D341Med (cell line): ENCODE data around the gene NPHS1.

ENCODE experiments used
- DNase-seq: peaks from one replicate; pipeline ENCODE4 v3.0.0; 2012; ENCODE audit warnings: low spot score

Gene NPHS1

DNA sequence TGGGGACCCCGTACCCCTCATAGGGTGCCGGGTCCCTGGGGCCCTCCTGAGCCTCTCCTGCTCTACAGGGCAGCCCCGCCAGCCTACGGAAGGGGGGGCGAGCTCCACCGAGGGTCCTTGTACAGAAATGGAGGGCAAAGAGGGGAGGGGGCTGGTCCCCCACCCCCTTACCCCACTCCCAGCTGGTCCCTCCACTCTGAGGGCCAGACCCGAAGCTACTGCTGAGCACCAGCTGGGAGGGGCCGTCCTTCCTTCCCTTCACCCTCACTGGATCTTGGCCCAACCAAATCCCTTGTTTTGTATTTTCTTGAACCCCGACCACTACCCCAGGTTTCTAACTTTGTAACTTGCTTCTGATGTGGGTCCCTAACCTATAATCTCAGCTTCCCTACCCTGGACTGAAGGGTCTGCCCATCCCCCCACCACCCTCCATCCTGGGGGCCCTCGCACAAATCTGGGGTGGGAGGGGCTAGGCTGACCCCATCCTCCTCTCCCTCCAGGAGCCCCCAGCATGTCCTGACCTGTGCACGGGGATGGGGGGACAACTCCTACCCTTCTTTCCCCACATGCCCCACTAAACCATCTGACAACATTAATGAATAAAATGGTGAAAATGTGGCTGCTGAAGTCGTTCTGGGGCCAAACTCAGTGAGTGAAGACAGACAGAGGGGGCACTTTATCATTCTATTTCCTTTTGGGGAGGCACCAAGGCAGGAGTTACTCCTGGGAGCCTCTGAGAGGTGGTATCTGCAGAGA is 63.9 kb downstream of the NPHS1 start:
- no peak for DNase-seq

DNA sequence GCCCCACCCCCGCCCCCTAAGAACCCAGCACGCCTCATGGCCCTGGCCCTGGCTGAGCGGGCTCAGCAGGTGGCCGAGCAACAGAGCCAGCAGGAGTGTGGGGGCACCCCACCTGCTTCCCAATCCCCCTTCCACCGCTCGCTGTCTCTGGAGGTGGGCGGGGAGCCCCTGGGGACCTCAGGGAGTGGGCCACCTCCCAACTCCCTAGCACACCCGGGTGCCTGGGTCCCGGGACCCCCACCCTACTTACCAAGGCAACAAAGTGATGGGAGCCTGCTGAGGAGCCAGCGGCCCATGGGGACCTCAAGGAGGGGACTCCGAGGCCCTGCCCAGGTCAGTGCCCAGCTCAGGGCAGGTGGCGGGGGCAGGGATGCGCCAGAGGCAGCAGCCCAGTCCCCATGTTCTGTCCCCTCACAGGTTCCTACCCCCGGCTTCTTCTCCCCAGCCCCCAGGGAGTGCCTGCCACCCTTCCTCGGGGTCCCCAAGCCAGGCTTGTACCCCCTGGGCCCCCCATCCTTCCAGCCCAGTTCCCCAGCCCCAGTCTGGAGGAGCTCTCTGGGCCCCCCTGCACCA is 65.0 kb downstream of the NPHS1 start:
- DNase-seq = no peak

DNA sequence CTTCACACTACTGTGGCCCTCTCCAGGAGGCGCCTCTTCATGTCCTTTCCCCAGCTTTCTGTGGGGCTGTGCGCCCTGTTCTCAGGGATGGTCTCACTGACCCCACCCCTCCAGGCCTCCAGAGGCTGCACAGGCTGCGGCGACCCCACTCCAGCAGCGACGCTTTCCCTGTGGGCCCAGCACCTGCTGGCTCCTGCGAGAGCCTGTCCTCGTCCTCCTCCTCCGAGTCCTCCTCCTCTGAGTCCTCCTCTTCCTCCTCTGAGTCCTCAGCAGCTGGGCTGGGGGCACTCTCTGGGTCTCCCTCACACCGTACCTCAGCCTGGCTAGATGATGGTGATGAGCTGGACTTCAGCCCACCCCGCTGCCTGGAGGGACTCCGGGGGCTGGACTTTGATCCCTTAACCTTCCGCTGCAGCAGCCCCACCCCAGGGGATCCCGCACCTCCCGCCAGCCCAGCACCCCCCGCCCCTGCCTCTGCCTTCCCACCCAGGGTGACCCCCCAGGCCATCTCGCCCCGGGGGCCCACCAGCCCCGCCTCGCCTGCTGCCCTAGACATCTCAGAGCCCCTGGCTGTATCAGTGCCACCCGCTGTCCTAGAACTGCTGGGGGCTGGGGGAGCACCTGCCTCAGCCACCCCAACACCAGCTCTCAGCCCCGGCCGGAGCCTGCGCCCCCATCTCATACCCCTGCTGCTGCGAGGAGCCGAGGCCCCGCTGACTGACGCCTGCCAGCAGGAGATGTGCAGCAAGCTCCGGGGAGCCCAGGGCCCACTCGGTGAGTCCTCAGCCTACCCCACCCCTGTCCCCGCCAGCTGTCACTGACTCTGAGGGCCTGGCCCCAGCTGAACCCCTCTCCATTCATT is 65.8 kb downstream of the NPHS1 start:
- no peak for DNase-seq

DNA sequence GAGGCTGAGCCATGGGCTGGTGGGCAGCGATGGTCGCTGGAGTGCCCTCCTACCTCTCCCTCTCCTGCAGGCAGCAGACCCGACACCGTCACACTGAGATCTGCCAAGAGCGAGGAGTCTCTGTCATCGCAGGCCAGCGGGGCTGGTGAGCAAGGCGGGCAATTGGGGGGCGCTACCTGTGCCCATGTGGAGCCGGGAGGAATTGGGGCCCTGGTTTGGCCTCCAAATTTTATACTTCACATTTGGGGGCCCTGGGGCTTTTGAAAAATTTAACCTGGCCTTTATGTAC is 67.0 kb downstream of the NPHS1 start:
- no peak for DNase-seq

- no peak for DNase-seq
Measured at GRCh38 chr19:35784503-35785338, 67.6 kb downstream of the NPHS1 start.

DNA sequence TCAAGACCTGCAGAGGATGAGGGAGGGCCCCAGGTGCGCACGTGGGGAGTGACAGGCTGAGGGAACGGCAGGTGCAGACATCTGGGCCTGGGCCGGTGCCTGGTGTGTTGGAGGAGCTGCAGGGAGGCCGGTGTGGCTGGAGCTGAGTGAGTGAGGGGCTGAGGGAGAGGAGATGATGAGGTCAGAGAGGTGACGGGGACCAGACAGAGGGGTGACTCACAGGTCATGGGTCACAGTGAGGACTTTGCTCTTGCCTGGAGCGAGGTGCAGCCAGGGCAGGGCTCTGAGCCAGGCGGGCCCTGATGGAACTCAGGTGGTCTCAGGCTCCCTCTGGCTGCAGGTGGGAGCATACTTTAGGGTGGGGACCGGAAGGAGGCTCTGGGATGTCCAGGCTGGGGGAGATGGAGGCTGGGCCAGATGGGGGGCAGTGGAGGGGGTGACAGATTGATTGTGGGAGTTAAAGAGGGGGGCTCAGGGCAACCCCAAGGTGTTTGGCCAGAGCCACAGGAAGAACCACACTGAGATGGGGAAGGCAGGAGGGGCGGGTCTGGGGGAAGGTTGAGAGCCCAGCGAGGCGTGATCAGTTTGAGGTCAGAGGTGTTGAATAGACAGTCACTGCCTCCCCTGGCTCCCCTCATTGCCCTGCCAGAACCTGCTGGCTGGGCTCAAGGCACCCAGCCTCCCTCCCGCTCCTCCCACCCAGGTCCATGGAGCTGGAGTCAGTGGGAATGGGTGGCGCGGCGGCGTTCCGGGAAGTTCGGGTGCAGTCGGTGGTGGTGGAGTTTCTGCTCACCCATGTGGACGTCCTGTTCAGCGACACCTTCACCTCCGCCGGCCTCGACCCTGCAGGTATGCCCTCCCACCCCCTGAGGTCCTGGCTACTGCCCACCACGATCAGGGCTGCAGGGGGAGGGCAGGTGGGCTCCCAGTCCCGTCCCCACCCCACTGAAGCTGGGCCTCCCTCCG is 68.6 kb downstream of the NPHS1 start:
- no peak for DNase-seq

GRCh38 chr19:35782589-35782988 is 69.7 kb downstream of the NPHS1 start:
- DNase-seq = no peak

DNA sequence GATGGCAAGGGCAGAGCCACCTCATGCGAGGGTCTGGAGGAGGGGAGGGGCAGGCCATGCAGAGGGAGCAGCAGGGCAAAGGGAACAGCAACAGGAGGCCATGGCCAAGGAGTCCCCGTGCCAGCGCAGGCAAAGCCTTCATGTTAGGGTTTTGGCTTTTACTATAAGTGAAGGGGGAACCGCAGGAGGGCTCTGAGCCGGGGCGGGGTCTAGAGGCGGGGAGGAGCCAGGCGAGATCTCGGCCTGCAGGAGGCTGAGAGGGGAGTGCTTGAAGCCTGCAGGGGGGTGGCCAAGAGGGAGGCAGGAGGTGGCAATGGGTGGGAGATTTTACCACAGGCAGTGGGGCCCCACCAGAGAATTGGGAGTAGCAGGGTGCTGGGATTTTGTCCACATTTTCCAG is 70.7 kb downstream of the NPHS1 start:
- no peak for DNase-seq

GRCh38 chr19:35780717-35781116 is 71.6 kb downstream of the NPHS1 start:
- no peak for DNase-seq

DNA sequence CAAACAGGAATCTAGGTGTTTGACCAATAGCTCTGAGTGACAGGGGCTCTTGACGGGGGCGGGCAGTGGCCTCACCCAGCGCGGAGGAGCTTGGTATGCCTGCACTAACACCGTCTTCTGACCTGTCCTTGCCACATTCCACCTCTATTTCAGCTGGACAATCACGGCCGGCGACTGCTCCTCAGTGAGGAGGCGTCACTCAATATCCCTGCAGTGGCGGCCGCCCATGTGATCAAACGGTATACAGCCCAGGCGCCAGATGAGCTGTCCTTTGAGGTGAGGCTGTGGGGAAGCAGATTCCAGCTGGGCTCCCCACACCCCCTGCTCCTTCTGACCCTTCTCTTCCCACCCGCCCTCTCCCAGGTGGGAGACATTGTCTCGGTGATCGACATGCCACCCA is 72.2 kb downstream of the NPHS1 start:
- no peak for DNase-seq

GRCh38 chr19:35779033-35779432 is 73.3 kb downstream of the NPHS1 start:
- no peak for DNase-seq

DNA sequence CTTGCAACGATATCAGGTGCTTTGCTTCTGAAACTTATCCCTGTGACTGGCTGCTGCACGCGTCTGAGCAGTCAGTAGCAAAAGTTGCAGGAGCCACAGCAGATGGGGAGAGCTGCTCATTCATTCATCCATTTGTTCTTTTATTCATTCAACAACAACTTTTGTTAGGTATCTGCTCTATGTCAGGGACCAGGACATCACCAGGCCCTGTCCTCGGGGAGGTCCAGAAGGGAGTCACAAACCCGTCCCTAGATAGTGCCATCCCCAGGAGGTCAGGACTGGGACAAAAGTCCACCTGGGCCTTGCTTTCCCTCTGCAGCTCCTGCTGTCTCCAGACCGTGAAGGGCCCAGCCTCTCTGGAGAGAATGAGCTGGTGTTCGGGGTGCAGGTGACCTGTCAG is 74.3 kb downstream of the NPHS1 start:
- no peak for DNase-seq

- DNase-seq = no peak
Measured at GRCh38 chr19:35777086-35777841, 75.0 kb downstream of the NPHS1 start.

- DNase-seq = no peak
Measured at GRCh38 chr19:35776102-35776788, 76.1 kb downstream of the NPHS1 start.
